AG09309 (cell line): Measurements from ENCODE around the gene UTP11.

ENCODE experiments used
- DNase-seq: peaks from one replicate; pipeline ENCODE4 v3.0.0-alpha.2; 2010; ENCODE audit warnings: low read depth
- H3K4me3 ChIP-seq: 2 replicates; pipeline ENCODE4 v1.5.1; 2011; ENCODE audit warnings: mild to moderate bottlenecking, low read depth, low read length, moderate library complexity; ENCODE audit not compliant: control insufficient read depth
- TF ChIP-seq, protein P1 (sequence below): IDR thresholded peaks from 2 replicates; pipeline ENCODE4 v1.5.1; 2011; ENCODE audit warnings: mild to moderate bottlenecking, low read depth, low read length, inconsistent platforms; ENCODE audit not compliant: insufficient read depth, control insufficient read depth; ENCODE audit errors: missing control alignments

Gene UTP11

DNA sequence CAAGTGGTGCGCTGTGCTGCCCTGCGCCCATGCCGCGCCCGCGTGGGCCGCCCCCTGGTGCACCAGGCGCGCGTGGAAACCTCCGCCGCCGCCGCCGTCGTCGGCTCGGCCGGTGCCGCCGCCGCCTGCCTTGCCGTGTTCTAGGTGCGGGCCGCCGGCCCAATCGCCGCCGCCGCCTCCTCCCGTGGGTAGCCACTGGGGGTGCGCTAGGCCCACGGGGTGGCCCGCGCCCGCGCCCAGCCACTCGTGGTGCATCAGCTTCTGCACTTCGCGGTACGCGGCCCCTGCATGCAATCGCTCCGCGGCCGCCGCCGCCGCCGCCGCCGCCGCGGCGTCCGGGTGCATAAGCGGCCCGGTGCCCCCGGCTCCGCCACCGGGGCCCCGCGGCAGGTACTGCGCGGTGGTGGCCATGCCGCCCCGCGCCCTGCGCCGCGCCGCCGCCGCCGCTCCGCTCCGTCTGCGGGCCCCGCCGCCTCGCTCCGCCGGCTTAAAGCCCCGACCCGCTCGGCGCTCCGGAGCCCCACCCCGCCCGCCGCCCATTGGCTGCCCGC is 33.9 kb downstream of the UTP11 start, which contains the start of gene POU3F1:
Gene POU3F1, minus strand, starts transcription at position 461 of the 551 bp plus-strand sequence. Its CDS starts 50 bp downstream, at position 411.
- TF ChIP-seq, protein P1, sequence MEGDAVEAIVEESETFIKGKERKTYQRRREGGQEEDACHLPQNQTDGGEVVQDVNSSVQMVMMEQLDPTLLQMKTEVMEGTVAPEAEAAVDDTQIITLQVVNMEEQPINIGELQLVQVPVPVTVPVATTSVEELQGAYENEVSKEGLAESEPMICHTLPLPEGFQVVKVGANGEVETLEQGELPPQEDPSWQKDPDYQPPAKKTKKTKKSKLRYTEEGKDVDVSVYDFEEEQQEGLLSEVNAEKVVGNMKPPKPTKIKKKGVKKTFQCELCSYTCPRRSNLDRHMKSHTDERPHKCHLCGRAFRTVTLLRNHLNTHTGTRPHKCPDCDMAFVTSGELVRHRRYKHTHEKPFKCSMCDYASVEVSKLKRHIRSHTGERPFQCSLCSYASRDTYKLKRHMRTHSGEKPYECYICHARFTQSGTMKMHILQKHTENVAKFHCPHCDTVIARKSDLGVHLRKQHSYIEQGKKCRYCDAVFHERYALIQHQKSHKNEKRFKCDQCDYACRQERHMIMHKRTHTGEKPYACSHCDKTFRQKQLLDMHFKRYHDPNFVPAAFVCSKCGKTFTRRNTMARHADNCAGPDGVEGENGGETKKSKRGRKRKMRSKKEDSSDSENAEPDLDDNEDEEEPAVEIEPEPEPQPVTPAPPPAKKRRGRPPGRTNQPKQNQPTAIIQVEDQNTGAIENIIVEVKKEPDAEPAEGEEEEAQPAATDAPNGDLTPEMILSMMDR, result no peak
- DNase-seq, result no peak
- peak within 1 kb of the TSS; percentile 51 for H3K4me3 ChIP-seq

DNA sequence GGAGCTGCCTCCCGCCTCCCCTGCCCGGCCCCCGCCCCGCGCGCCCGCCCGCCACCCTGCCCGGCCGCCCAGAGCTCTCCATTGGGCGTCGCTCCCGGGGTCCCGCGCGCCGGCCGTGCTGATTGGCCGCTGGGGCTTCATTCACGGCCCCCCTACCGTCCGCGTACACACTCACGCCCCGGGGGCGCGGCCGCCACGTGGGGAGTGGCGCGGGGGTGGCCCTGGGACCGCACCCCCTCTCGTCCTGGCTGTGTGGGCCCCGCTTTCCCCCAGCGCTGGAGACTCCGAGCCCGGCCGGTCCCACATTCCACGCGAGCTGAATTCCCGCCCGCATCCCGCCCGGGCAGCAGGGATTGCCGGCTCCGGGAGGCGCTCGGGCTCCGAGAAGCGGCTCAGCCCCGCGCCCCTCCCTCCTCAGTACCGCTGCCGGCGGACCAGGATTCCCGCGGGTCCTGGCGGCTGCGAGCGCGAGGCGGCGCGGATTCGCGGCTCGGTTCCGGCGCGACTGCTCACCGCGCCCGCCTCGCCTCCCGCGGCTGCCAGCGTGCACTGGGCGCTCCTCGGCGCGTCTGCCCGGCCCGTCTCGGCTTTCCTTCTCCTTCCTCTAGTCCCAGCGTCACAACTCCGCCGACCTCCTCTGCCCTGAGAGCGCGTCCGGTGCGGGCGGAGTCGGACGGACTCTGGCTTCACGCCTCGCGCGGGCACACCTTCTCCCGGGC is 34.5 kb downstream of the UTP11 start:
- H3K4me3 ChIP-seq, result peak overlapping the region; percentile 51
- DNase-seq, result no peak
- TF ChIP-seq, protein P1, result no peak

DNA sequence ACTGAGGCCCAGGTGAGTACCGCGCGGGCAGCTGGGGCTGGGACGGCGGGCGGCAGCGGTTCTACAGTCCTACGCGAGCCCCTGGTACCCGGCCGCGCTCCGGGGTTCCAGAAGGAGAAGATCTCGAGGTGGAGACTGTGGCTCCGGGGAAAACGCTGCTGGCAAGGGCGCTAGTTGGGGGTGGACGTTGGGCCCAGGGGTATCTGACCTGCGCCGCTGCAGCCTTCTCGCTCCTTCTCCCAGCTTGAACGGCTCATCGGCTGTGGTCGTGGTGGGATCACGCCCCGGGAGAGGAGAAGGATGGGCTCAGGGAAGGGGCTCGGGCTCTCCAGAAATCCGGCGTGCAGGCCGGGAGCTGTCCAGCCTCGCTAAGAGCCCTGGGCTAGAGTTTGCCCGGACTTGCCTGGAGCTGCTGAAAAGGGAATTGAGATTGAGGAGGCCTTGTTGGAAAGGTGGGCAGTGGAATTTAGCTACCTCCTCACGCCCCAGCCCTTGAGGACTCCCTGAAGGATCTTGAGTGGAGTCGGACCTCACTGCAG is 35.1 kb downstream of the UTP11 start:
- TF ChIP-seq, protein P1, result no peak
- H3K4me3 ChIP-seq, result peak overlapping the region; percentile 51
- DNase-seq, result no peak

DNA sequence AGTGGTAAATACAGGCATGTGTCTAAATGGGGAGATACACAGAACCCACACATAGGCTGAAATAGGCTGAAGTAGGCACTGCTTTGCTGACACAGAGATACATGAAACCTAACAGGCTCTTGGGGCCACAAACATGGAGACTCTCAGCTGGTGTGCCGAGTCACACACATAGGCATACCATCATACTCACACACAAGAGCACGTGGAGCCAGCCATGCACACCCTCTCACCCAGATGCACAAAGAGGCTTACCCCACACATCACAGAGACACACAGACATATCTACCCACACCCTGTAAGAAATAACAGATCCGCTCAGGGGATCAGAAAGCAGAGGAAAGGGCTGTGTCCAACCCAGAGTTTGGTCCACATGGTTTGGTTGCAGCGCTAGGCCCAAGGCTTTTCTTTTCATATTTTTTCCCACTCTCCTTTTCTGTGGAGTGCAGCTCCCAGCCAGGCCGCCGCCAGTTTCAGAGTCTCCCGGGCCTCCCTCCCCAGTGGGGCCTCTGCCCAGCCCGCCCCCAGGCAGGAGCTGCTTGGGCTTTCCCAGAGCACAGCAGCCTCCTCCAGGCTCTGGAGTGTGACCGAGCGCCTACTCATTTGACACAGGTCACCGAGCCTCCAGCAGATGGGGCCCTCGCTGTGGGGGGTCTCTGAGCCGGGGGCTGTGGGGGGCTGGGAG is 38.0 kb downstream of the UTP11 start:
- no peak overlapping the region for H3K4me3 ChIP-seq
- no peak for DNase-seq
- TF ChIP-seq, protein P1, result no peak

DNA sequence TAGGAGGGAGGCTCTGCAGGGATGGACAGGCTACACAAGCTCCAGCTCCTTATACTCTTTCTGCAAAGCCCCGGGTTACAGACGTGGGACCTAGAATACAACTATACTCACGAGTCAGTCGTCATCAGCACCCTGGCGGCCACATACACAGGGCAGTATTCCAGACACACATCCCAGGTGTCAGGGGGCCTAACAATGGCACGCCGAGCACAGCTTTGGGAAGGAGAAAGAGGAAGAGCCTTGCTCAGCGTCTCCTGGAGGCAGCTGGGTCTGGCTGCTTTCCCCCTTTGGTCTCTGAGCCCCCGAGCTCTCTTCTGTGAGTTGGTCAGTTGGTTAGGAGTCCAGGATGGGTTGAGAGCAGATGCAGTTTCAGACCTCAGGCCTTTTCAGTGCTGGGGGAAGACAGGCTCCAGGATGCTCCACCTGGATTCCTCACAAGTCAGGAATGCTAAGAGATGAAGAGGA is 38.6 kb downstream of the UTP11 start:
- TF ChIP-seq, protein P1, result no peak
- no peak overlapping the region for H3K4me3 ChIP-seq
- DNase-seq, result no peak

DNA sequence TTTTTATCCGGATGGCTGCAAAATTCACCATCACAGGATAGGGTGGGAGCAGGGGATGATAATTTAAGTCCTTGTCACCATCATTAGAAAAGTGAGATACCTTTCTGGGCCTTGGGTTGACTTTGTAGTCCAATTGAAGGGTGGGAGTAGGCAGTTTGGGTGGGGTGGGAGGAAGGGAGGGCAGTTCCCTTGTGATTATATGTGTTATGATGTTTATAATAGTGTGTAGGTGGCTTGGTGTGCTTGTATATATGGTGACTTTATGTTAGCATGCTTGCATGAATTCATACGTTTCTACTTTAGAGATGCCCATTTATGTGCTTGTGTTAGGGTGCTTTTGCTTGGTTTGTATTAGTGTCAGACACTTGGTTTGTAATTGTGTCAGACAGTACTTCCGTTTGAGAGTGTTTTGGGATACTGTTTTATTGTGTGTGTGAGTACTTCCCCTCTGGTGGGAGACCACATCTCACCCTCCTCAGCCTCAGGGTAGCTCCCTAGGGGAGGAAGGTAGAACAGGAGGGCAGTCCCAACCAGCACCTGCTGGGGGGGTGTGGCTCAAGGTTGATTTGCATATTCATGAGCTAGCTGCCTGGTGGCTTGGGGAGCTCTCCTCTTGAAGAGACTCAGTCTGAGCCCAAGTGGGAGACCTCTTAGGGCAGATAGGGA is 40.3 kb downstream of the UTP11 start:
- no peak for DNase-seq
- TF ChIP-seq, protein P1, result no peak
- no peak overlapping the region for H3K4me3 ChIP-seq
